ENCODE measurements around the gene RTL3.

GRCh38 chrX:78693012-78693411, 33.9 kb upstream of the RTL3 start:
- no peak for TF ChIP-seq NFE2L2 (IDR thresholded peaks at IDR 0.05; ENCODE audit: low read depth, low read length)
- no peak for TF ChIP-seq CTCF (conservative IDR thresholded peaks at IDR 0.05; ENCODE audit: low read depth, low read length)
- TF ChIP-seq MAFK (IDR thresholded peaks at IDR 0.05; ENCODE audit: low read depth, low read length), result no peak
- TF ChIP-seq MXI1 (IDR thresholded peaks at IDR 0.05; ENCODE audit: borderline replicate concordance, low read depth, low read length), result no peak
- no peak for TF ChIP-seq RAD21 (IDR thresholded peaks at IDR 0.05; ENCODE audit: low read length)
- TF ChIP-seq CHD1 (IDR thresholded peaks at IDR 0.05; ENCODE audit: low read depth, low read length), result no peak
- TF ChIP-seq CEBPB (IDR thresholded peaks at IDR 0.05; ENCODE audit: low read depth, low read length), result no peak

Measured in IMR-90 (cell line).